HUES64 (cell line): ENCODE measurements around the gene TGFBR3.
A peak's percentile ranks its signal among the peaks of the same experiment; 100 is the strongest.

Experiments
- H3K27ac ChIP-seq: 2 replicates; pipeline ENCODE4 v1.7.0; 2013; ENCODE audit warnings: low read depth, low read length, inconsistent platforms
- H3K27me3 ChIP-seq: 2 replicates; pipeline ENCODE4 v1.6.1; 2013; ENCODE audit warnings: mild to moderate bottlenecking, low read length; ENCODE audit not compliant: insufficient read depth
- H3K36me3 ChIP-seq: 2 replicates; pipeline ENCODE4 v1.6.1; 2013; ENCODE audit warnings: mild to moderate bottlenecking, low read length; ENCODE audit not compliant: insufficient read depth
- H3K4me1 ChIP-seq: 2 replicates; pipeline ENCODE4 v1.6.1; 2013; ENCODE audit warnings: mild to moderate bottlenecking, low read length, moderate library complexity; ENCODE audit not compliant: insufficient read depth
- H3K4me3 ChIP-seq: 2 replicates; pipeline ENCODE4 v1.5.1; 2013; ENCODE audit warnings: mild to moderate bottlenecking, low read length, moderate library complexity
- H3K9ac ChIP-seq: 2 replicates; pipeline ENCODE4 v1.6.1; 2013; ENCODE audit warnings: mild to moderate bottlenecking, low read depth, low read length
- H3K9me3 ChIP-seq: 2 replicates; pipeline ENCODE4 v1.6.1; 2013; ENCODE audit warnings: low read depth, low read length; ENCODE audit not compliant: insufficient read depth
- WGBS: fragments of 150-250, 120-280 bp; methylation state at CpG from one replicate; pipeline ENCODE4 v1.1.7; 2013; ENCODE audit warnings: missing lambda C conversion rate; 5-methylcytosine and 5-hydroxymethylcytosine counted together

The TGFBR3 gene

GRCh38 chr1:91901231-91901630 is 15.3 kb upstream of the TGFBR3 start:
- H3K36me3 ChIP-seq = no peaks in the 10 kb centered on the region
- no peak overlapping the region for H3K9ac ChIP-seq
- H3K27ac ChIP-seq = no peak overlapping the region
- H3K4me3 ChIP-seq = no peak overlapping the region
- H3K9me3 ChIP-seq = no peaks in the 10 kb centered on the region
- H3K4me1 ChIP-seq = no peaks in the 10 kb centered on the region
- H3K27me3 ChIP-seq = no peaks in the 10 kb centered on the region

GRCh38 chr1:91900562-91900961 is 14.6 kb upstream of the TGFBR3 start:
- Histone ChIP-seq H3K4me3 (no peak overlapping the region), H3K9me3 (no peaks in the 10 kb centered on the region), H3K27me3 (no peaks in the 10 kb centered on the region), H3K4me1 (no peaks in the 10 kb centered on the region), H3K36me3 (no peaks in the 10 kb centered on the region), H3K27ac (no peak overlapping the region), H3K9ac (no peak overlapping the region)
- 79% methylated on average over 1 of the region's 1 CpG for WGBS

- no peaks in the 10 kb centered on the region for H3K9me3 ChIP-seq
- WGBS = 91% methylated on average over 5 of the region's 5 CpGs
- H3K27ac ChIP-seq = no peak overlapping the region
- H3K36me3 ChIP-seq = no peaks in the 10 kb centered on the region
- no peak overlapping the region for H3K4me3 ChIP-seq
- peaks cover 6% of the 10 kb centered on the region; the same call in 1 of the 2 replicates for H3K4me1 ChIP-seq
- H3K27me3 ChIP-seq = no peaks in the 10 kb centered on the region
- no peak overlapping the region for H3K9ac ChIP-seq
Observed at GRCh38 chr1:91897016-91897415, 11.1 kb upstream of the TGFBR3 start.

- no peak overlapping the region for H3K27ac ChIP-seq
- H3K4me3 ChIP-seq = no peak overlapping the region
- WGBS = 47% methylated on average over 2 of the region's 2 CpGs
- no peaks in the 10 kb centered on the region for H3K36me3 ChIP-seq
- H3K9ac ChIP-seq = no peak overlapping the region
- no peaks in the 10 kb centered on the region for H3K9me3 ChIP-seq
- H3K27me3 ChIP-seq = no peaks in the 10 kb centered on the region
- H3K4me1 ChIP-seq = peaks cover 12% of the 10 kb centered on the region; the same call in 1 of the 2 replicates
Observed at GRCh38 chr1:91895832-91896556, 10.0 kb upstream of the TGFBR3 start.

- WGBS = 95% methylated on average over 5 of the region's 5 CpGs
- Histone ChIP-seq H3K4me3 (no peak overlapping the region), H3K27me3 (no peaks in the 10 kb centered on the region), H3K36me3 (no peaks in the 10 kb centered on the region), H3K9me3 (no peaks in the 10 kb centered on the region), H3K4me1 (peaks cover 12% of the 10 kb centered on the region; the same call in 1 of the 2 replicates), H3K9ac (no peak overlapping the region), H3K27ac (no peak overlapping the region)
Observed at GRCh38 chr1:91894036-91894761, 8.2 kb upstream of the TGFBR3 start.

GRCh38 chr1:91891969-91892368 is 6.0 kb upstream of the TGFBR3 start:
- no peak overlapping the region for H3K9ac ChIP-seq
- 71% methylated on average over 1 of the region's 1 CpG for WGBS

GRCh38 chr1:91891454-91891853 is 5.5 kb upstream of the TGFBR3 start:
- WGBS = 82% methylated on average over 2 of the region's 3 CpGs
- Histone ChIP-seq H3K36me3 (no peaks in the 10 kb centered on the region), H3K27ac (no peak overlapping the region), H3K4me1 (peaks cover 12% of the 10 kb centered on the region; the same call in 1 of the 2 replicates), H3K27me3 (peaks cover 16% of the 10 kb centered on the region), H3K4me3 (no peak overlapping the region), H3K9me3 (no peaks in the 10 kb centered on the region), H3K9ac (no peak overlapping the region)

More at GRCh38 chr1:91891969-91892368, 6.0 kb upstream of the TGFBR3 start:
- Histone ChIP-seq H3K9me3 (no peaks in the 10 kb centered on the region), H3K27me3 (peaks cover 10% of the 10 kb centered on the region), H3K4me3 (no peak overlapping the region), H3K36me3 (no peaks in the 10 kb centered on the region), H3K27ac (no peak overlapping the region), H3K4me1 (peaks cover 12% of the 10 kb centered on the region; the same call in 1 of the 2 replicates)

GRCh38 chr1:91889717-91890459 is 3.9 kb upstream of the TGFBR3 start:
- Histone ChIP-seq H3K4me1 (peaks cover 14% of the 10 kb centered on the region), H3K9ac (no peak overlapping the region), H3K36me3 (no peaks in the 10 kb centered on the region), H3K9me3 (no peaks in the 10 kb centered on the region), H3K4me3 (no peak overlapping the region), H3K27me3 (peaks cover 31% of the 10 kb centered on the region), H3K27ac (no peak overlapping the region)
- 76% methylated on average over 5 of the region's 5 CpGs for WGBS

GRCh38 chr1:91885213-91885715 is 687 bp downstream of the TGFBR3 start:
- Histone ChIP-seq H3K27ac (no peak overlapping the region), H3K9ac (peak overlapping the region; percentile 78), H3K4me1 (peaks cover 7% of the 10 kb centered on the region; the same call in 1 of the 2 replicates), H3K36me3 (no peaks in the 10 kb centered on the region), H3K9me3 (no peaks in the 10 kb centered on the region), H3K4me3 (peak overlapping the region; percentile 90), H3K27me3 (peaks cover 47% of the 10 kb centered on the region)
- under 1% methylated on average over 42 of the region's 42 CpGs for WGBS

- WGBS = 25% methylated on average over 21 of the region's 22 CpGs
- Histone ChIP-seq H3K27me3 (peaks cover 47% of the 10 kb centered on the region), H3K4me3 (peak overlapping the region; percentile 90), H3K9ac (no peak overlapping the region), H3K27ac (no peak overlapping the region), H3K36me3 (no peaks in the 10 kb centered on the region), H3K4me1 (peaks cover 7% of the 10 kb centered on the region; the same call in 1 of the 2 replicates), H3K9me3 (no peaks in the 10 kb centered on the region)
Observed at GRCh38 chr1:91884459-91885212, 1.3 kb downstream of the TGFBR3 start.
